HG02840 (cell line): ENCODE measurements around the gene ACYP2.
"Not testable (repeated sequence)": the region's sequence is repeated elsewhere in the genome, so short reads cannot be mapped to it uniquely, and the experiment has no call there.

Source experiments
- ATAC-seq: cut with Tn5 transposase; IDR thresholded peaks from one replicate; pipeline ENCODE4 v1.9.1; 2021; ENCODE audit warnings: mild to moderate bottlenecking, moderate library complexity, moderate number of reproducible peaks; ENCODE audit not compliant: unreplicated experiment, low FRiP score

ACYP2 gene

DNA sequence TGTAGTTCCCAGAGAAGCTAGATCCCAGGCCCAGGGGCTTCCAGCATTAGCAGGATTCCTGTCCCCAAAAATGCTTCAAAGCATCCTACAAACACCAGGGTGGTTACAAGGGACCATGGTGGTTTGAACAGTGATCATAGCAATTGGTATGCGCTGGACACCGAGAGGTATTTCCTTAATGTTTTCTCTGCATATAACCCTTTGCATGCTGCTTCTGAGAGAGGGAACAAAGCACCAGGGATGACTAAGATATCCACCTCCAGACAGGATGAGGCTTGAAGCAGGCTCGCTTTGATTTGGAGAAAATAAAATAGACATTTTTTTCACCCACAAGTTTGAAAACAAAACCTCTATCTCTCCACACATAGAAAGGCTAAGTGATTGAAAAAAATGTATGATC lies 191.1 kb downstream of the ACYP2 start:
- ATAC-seq = no peak

DNA sequence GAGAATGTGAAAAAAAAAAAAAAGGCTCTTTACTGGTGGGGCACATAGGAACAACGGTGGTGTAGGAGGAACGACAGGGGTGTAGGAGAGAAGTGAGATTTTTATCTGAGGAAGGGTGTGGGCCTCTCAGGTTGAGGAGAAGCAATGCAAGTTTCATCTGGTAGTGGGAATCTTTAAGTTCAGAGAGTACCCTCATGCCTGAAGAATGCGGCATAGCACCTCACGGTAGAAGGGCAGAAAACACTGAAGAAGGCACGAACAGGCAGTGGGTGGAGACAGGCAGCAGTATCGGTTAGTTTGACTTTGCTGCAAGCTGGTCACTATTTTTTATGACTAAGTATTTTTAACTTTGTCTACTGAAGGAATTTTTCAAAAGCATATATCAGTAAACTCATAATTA lies 192.8 kb downstream of the ACYP2 start:
- ATAC-seq = no peak

DNA sequence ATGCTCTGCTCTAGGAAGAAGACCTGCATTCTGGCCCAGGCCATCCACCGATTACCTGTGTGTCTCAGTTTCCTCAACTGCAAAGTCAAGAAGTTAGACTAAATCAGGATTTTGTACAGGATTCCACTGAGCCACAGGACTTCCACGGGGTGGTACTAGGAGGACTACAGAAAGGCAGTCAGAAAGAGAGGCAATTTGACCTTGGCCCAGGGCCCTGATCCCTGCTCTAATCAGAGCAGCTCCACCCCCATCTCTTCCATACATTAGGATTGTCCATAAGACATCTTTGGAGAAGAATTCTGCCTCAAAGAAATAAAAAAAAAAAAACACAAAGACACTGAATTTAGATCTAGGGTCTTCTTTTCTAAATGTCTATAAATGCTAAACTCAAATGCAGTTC lies 193.4 kb downstream of the ACYP2 start:
- no peak for ATAC-seq

DNA sequence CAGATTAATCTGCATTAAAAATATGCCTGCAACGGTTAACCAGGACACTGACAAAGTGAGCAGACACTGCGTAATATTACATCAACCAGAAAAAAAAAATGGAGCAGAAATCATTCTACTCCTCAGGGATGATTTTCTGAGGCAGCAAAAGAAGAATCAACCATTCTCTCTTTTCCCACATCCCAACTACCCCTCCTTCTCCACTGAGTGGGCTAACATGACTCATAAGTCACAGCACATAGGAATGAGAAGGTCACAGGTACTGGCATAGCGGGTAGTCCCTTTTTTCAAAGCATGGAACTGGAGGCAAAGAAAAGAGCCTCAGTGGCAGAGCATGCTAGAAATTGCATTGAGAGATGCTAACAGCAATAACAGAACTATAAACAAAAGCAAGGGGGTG lies 194.9 kb downstream of the ACYP2 start:
- no peak for ATAC-seq

DNA sequence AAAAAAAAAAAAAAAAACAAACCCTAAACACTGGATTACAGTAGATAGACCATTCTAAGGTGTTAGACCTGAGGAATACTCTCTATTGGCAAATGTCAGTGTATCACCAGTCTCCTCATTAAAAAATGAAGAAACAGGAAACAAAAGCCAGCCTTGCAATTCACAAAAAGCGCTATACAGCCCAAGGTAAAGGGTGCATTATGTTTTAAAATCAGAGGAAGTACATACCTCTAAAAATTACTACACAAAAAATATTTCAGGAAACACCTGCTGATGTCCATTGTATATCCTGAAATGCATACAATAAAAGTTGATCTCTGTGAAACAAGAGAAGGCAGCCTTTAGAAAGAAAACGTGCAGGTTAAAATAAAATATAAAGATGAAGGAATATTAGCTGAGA lies 195.5 kb downstream of the ACYP2 start:
- no peak for ATAC-seq

DNA sequence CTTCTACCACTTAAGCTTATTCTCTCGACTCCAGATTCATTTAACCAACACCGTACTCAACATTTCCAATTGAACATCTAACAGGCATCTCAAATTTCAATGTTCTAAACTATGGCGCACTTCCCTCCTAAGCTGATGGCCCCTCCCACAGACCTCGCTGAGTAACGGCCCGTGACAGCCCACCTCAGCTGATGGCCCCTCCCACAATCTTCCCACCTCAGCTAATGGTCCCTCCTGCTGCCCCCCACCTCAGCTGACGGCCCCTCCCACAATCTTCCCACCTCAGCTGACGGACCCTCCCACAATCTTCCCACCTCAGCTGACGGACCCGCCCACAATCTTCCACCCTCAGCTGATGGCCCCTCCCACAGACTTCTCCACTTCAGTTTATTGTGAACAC lies 197.7 kb downstream of the ACYP2 start:
- ATAC-seq = no peak

DNA sequence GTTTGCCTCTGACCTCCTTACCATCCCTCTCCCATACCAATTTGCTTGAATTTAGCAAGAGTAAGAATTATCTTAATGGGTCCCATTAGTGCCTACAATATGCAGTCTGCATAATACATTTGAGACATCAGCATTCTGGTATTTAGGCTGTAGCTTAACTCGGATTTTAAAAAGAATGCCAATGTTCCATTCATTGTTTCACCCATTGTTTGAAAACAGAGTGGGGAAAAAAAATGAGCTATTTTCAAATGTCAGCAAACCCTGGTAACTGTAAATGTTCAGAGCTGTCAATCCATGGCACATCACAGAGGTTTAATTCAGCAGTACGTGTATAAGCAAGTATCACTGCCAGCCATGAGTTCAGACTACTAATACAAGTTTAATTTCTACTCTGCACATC lies 202.6 kb downstream of the ACYP2 start:
- no peak for ATAC-seq

DNA sequence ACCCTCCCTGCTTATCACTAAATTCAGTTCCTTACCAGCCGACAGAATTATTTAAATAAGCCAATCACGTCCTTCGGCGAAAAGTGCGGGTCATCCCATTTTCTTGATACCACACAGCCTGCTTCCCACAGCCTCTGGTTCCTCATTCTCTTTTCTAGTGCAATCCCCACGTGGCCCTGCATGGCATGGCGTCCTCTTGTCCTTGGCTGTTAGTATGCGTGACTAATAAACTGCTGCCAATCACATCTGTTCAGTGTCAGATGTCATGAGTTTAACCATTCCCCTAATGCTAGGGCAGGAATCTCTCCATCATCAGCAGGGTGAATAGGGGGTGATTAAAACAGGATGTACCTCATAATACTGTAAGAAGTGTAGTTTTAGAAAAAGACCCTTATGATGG lies 203.4 kb downstream of the ACYP2 start:
- ATAC-seq = no peak

DNA sequence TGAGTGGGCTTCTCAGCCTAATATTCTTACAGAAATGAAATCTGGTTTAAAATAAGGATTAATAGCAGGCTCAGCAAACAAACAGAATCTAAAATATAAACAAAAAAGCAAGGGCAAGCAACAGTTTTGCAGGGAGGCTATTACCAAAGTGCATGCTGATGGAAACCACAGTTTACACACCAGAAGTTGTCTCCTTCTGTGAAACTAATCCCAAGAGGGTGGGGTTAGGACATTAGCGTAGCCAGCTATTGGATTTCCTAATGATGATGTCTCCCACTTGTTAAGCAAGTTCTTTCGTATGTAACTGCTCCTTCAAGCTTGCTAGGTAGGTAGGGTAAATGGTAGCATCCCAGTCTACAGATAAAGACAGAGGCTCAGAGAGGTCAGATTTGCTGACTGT lies 205.6 kb downstream of the ACYP2 start:
- no peak for ATAC-seq

DNA sequence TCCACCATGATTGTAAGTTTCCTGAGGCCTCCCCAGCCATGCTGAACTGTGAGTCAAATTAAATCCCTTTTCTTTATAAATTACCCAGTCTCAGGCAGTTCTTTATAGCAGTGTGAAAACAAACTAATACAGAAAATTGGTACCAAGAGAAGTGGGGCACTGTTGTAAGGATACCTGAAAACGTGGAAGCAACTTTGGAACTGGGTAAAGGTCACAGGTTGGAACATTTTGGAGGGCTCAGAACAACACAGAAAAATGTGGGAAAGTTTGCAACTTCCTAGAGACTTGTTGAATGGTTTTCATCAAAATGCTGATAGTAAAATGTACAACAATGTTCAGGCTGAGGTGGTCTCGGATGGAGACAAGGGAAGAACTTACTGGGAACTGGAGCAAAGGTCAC lies 209.1 kb downstream of the ACYP2 start:
- ATAC-seq = not testable (repeated sequence)

DNA sequence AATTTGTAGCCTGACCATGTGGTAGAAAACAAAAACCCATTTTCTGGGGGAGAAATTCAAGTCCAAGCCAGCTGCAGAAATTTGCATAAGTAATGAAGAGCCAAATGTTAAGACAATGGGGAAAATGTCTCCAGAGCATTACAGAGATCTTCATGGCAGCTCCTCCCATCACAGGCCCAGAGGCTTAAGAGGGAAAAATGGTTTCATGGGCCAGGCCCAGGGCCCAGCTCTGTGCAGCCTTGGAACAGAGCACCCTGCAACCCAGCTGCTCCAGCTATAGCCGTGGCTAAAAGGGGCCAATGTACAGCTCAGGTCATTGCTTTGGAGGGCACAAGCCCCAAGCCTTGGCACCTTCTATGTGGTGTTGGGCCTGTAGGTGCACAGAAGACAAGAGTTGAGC lies 209.7 kb downstream of the ACYP2 start:
- ATAC-seq = no peak

DNA sequence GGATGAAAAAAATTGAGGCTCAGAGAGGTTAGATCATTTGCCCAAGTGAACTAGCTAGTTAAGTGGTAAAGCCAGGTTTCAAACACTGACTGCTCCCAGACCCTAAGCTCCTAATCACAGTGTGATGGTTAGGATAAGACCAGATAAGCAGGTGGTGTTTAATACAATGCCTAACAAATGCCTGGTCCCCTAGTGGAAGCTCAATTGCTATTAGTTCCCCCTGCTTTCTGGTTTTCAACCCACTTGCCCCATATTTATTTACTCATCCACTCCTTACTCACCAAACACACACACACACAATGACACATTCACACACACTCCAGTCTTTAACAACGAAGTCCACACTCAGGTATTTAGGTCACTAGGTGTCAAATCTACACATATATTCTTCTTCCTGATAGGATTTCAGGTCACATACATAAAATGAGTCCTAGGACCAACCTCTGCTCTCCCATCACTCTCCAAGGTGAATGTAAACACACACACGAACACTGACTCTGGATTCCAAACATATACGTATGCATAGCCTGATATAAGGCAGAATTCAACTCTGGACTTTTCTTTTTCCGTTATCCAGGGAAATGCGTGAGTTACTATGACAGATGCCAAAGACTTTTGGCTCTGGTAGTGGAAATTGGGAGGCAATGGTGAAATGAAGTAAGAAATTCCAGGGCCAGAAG lies 214.2 kb downstream of the ACYP2 start:
- ATAC-seq = no peak

DNA sequence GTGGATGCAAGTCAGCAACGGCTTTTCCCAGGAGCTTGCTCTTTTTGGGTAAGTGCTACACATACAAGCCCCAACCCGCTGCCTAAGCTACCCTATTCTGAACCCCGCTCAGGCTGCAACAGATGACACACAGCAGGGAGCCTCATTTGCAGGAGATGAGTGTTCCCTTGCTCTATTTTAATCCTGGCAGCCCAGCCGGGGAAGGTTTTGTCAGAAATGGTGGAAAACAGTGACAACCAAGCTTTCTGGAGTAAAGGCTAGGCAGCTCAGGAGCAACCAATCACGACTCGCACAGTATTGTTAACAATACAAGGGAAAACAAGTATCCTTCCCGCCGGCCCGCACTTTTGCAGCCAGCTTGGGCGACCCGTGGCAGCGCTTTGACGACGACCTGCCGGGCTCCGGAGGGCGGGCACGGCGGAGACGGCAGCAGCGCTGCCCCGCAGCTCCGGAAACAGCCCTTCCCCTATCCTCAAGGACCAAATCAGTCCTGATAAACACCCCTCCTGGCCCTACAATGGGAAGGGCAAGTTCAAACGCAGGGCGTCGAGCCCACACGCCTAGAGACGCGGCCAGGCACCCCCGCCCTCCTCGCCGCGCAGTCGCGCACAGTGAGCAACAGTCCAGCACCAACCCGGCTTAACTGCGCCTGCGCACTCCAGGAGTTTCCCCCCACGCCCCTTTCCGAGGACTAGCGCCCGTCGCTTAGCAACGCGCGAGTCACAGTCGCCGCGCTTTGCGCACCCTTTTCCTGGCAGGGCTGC lies 214.9 kb downstream of the ACYP2 start:
- ATAC-seq = peak; percentile 87

DNA sequence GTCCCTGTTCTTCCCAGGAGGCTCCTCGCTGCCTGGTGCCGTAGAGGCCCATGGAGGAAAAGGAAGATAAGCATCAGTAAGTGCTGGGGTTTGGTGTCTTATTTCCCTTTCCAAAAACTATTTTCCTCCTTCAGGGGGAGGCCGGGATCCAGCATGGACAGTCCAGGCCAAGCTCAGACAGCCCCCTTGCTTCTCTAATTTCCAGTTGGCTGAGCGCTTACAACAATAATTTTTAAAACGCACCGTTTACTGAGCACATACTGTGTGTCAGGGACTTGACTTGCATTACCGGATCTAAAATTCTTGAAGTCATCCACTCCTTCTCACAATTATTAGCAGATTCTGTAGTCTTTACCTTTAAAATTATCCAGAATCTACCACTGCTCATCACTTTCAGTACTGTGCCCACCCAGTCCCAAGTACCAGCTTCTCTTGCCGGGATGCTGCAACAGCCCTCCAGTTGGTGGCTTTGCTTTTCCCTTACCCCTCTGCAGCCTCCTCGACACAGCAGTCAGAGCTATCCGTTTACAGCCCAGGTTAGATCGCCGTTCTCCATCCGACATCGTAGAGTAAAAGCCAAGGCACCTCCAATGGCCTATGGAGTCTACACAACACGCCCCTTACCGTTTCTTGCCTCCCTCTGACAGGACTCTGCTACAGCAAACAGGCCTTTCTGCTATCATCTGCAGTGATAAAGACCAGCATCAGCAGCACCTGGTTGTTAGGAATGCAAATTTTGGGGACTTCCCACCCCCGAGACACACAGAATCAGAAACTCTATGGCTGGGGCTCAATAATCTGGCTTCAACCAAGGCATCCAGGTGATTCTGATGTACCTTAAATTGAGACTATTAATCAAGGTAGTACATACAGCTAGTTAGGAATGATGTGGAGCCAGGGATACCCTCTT lies 215.8 kb downstream of the ACYP2 start:
- ATAC-seq = peak; percentile 49

DNA sequence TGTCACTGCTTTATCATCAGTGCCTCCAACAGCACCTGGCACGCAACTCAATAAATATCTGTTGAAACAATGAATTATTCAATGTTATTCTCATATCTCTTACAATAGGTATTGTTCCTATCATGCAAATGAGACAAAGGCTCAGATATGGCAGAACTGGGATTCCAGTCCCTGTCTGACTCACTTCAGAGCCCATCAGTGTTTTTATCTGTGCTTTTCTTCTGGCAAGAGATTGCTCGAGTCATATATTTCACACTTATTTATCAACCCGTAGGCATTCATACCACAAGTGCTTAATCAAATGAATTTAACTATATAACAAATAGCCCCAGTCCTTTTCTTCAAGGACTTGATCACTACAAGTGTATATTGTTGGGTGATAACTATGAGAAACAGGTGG lies 217.0 kb downstream of the ACYP2 start:
- ATAC-seq = no peak

DNA sequence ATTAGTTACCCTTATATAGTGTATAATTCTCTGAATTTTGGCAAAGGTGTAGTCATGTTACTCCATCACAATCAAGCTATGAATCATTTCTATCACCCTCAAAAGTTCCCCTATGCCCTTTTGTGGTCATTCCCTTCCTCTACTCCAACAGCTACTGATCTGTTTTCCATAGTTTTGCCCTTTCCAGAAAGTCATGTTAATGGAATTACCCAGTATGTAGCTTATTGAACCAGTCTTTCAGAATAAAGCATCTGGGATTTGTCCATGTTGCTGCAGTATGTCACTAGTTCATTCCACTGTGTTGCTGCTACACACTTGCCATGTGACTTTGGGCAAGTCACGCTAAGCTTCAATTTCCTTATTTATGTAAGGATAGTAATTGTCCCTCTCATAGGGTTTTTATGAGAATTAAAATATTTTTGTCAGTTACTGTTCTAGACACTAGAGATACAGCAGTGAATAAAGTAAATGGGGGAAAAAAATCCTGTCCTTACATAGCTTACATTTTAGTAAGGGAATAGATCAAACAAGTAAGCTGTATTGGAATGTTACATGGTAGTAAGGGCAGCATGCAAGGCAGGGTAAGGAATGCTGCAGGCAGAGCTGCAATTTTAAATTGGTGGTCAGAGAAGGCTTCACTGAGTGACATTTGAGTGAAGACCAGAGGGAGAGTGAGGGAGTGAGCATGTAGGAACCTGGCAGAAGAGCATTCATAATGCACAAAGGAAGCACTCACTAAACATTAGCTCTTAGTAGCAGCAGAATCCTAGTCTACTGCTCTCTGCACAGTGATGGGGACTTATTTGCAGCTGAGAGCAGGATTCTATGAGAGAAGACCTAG lies 220.9 kb downstream of the ACYP2 start:
- no peak for ATAC-seq

DNA sequence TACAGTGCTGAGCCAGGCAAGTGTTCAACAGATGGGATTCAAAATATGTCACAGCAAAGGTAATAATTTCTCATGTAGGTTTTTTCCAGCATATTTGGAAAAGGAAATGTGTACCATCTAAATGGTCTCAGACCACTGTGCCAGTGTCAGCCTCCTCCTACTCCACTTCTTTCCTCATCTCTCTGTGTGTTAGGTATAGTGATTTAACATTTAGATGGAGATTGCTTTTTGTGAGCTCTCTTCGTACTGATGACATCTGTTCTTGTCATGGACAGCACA lies 221.5 kb downstream of the ACYP2 start:
- ATAC-seq = no peak

DNA sequence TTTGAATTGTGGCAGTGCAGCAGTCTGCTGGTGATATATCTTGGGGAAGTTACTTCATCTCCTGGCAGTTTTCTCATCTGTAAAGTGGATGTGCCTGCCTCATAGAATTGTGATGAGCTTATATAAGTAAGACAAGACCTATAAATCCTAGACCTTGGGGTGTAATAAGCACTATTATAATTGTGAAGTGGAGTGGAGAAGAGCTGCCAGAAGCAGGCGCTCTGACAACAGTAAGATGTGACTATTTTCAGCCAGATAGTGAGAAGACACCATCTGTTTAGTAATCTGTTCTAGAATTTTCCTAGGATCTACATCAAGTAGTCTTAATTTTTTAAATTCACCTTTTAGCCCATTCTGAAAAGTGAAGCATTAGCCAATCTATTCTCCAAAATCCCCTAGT lies 226.2 kb downstream of the ACYP2 start:
- ATAC-seq = no peak

DNA sequence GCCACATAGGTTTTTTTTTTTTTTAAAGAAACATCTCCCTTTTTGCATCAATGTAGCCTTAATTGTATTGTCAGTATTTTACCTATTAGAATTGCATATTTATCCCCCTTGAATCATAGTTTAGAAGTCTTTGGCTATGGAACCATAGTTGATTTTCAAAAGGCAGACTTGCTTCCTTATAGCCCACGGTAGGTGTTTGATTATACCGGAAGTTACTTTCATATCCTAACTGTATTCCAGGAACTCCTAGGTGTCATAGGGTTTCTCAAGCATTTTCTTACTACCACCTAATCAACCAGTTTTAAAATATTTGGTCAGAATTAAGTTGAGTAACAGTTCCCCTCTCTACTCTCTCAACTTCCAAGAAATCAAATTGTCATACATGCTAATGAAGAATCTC lies 227.2 kb downstream of the ACYP2 start:
- ATAC-seq = no peak

DNA sequence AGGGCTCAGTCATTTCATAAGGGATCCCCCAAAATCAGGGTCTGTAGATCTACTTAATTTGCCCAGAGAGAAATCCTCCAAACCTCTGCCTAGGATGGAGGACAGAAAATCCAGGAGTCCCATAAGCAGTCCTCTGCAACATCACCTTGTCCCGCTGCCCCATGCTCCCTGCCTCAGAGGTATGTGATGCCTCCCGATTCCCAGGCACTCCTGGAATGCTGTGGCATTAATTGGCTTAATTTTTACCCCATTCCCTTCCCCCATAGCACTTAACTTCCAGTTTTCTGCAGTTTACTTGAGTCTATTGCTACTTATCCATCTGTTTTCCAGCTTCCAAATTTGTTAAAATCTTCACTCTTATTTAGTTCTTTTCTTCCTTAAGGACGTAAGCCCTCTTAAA lies 232.2 kb downstream of the ACYP2 start:
- no peak for ATAC-seq

DNA sequence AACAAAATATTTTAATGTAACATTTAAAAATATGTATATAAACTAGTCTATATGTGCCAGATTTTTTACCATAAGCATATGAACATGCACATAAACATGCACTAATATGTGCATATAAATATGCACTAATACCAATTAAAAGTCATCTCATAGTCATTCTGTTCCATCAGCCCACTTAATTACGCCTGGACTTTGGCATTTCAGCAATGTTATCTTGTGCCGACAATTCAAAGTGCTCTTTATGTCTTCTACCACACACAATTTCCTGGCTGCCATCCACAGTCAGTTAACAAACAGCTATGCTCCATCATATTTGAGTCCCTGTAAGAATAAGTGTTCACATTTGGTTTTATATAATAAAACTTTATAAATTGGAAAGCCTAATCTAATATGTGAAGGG lies 233.2 kb downstream of the ACYP2 start:
- ATAC-seq = no peak
